Astrocyte of the cerebellum (primary cell): ENCODE results near the gene AHNAK2.
"Not testable (repeated sequence)": the region's sequence is repeated elsewhere in the genome, so short reads cannot be mapped to it uniquely, and the experiment has no call there.

Source experiments
- DNase-seq: peaks from one replicate; pipeline ENCODE4 v3.0.0-alpha.2; 2011; ENCODE audit warnings: low read depth
- H3K4me3 ChIP-seq: 2 replicates; pipeline ENCODE4 v1.5.1; 2011; ENCODE audit warnings: mild to moderate bottlenecking, low read depth, low read length, moderate library complexity
- in situ Hi-C: cut with HindIII; loops from 2 replicates; pipeline ENCODE4 v1.10.0; 2017; ENCODE audit warnings: low sequenced_read_pairs
- TF ChIP-seq, protein P1 (sequence below): IDR thresholded peaks from 2 replicates; pipeline ENCODE4 v1.5.1; 2012; ENCODE audit warnings: low read length, low read depth, moderate library complexity, mild to moderate bottlenecking; ENCODE audit errors: missing control alignments

Gene AHNAK2

DNA sequence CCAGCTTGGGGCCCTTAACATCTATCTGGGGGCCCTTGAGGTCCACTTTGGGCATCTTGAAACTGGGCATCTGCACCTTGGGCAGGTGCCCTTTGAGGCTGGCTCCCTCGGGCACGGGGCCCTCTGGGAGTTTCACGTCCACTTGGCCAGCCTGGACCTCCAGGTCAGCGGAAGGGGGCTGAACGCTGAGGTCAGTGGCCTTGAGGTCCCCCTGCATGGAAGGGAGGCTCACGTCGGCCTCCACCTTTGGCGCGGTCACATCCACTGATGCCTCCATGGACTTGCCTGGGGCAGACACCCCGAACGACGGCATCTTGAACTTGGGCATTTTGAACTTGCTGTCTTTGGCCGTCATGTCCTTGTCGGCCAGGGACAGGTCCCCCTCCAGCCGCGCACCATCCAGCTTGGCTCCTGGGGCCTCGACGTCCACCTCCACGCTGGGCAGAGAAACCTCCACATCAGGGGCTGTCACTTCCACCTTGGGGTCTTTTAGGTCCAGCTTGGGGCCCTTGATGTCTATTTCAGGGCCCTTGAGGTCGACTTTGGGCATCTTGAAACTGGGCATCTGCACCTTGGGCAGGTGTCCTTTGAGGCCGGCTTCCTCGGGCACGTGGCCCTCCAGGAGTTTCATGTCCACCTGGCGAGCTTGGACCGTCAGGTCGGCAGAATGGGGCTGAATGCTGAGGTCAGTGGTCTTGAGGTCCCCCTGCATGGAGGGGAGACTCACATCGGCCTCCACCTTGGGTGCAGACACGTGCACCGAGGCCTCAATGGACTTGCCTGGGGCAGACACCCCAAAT, 34.8 kb downstream of the AHNAK2 start:
- DNase-seq, H3K4me3 ChIP-seq, in situ Hi-C loops: not testable (repeated sequence)

DNA sequence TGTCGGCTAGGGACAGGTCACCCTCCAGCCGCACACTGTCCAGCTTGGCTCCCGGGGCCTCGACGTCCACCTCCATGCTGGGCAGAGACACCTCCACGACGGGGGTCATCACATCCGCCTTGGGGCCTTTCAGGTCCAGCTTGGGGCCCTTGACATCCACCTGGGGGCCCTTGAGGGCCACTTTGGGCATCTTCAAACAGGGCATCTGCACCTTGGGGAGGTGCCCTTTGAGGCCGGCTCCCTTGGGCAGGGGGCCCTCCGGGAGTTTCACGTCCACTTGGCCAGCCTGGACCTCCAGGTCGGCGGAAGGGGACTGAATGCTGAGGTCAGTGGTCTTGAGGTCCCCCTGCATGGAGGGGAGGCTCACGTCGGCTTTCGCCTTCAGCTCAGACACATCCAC, 35.6 kb downstream of the AHNAK2 start:
- DNase-seq = no peak
- no peak overlapping the region for H3K4me3 ChIP-seq
- in situ Hi-C loops = no loop called here
- TF ChIP-seq, protein P1, sequence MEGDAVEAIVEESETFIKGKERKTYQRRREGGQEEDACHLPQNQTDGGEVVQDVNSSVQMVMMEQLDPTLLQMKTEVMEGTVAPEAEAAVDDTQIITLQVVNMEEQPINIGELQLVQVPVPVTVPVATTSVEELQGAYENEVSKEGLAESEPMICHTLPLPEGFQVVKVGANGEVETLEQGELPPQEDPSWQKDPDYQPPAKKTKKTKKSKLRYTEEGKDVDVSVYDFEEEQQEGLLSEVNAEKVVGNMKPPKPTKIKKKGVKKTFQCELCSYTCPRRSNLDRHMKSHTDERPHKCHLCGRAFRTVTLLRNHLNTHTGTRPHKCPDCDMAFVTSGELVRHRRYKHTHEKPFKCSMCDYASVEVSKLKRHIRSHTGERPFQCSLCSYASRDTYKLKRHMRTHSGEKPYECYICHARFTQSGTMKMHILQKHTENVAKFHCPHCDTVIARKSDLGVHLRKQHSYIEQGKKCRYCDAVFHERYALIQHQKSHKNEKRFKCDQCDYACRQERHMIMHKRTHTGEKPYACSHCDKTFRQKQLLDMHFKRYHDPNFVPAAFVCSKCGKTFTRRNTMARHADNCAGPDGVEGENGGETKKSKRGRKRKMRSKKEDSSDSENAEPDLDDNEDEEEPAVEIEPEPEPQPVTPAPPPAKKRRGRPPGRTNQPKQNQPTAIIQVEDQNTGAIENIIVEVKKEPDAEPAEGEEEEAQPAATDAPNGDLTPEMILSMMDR = no peak

DNA sequence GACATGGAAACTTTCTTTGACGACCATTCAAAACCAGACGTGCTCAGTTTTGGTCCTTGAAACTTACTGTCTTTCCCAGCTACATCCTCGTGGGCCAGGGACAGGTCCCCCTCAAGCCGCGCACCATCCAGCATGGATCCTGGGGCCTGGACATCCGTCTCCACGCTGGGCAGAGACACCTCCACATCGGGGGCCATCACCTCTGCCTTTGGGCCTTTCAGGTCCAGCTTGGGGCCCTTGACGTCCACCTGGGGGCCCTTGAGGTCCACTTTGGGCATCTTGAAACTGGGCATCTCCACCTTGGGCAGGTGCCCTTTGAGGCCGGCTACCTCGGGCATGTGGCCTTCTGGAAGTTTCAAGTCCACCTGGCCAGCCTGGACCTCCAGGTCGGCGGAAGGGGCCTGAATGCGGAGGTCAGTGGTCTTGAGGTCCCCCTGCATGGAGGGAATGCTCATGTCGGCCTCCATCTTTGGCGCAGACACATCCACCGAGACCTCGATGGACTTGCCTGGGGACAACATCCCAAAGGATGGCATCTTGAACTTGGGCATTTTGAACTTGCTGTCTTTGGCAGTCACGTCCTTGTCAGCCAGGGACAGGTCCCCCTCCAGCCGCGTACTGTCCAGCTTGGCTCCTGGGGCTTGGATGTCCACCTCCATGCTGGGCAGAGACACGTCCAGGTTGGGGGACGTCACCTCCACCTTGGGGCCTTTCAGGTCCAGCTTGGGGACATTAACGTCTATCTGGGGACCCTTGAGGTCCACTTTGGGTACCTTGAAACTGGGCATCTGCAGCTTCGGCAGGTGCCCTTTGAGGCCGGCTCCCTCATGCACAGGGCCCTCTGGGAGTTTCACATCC, 36.4 kb downstream of the AHNAK2 start:
- in situ Hi-C loops = no loop called here
- H3K4me3 ChIP-seq = no peak overlapping the region
- TF ChIP-seq, protein P1 = no peak
- no peak for DNase-seq

DNA sequence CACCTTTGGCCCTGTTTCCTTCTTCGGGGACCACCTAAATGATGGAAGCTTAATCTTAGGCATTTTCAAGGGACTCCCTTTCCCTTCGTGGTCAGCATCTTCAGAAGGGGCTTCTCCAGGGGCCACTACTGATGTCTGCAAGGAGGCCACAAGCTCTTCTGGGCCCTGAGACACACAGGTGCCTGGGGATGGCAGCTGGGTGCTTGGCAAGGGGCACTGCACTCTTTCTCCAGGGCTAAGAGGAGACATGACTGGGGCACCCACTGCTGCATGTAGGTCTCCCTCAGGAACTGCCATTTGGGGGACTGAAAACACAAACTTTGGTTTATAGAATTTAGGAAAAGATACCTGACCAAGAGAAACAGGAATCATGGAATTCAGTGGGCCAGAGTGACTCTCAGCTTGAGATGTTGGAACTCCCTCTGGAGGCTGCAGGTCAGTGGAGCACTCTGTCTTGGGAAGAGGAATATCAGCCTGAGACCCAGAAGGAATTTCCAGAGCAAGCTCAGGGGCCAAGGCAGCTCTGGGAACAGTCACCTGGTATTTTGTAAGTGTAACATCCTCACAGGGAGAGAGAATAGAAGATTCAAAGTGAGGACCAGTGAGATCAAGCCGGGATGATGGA, 37.5 kb downstream of the AHNAK2 start:
- TF ChIP-seq, protein P1 = peak; percentile 33
- DNase-seq = no peak
- no peak overlapping the region for H3K4me3 ChIP-seq
- in situ Hi-C loops = no loop called here

DNA sequence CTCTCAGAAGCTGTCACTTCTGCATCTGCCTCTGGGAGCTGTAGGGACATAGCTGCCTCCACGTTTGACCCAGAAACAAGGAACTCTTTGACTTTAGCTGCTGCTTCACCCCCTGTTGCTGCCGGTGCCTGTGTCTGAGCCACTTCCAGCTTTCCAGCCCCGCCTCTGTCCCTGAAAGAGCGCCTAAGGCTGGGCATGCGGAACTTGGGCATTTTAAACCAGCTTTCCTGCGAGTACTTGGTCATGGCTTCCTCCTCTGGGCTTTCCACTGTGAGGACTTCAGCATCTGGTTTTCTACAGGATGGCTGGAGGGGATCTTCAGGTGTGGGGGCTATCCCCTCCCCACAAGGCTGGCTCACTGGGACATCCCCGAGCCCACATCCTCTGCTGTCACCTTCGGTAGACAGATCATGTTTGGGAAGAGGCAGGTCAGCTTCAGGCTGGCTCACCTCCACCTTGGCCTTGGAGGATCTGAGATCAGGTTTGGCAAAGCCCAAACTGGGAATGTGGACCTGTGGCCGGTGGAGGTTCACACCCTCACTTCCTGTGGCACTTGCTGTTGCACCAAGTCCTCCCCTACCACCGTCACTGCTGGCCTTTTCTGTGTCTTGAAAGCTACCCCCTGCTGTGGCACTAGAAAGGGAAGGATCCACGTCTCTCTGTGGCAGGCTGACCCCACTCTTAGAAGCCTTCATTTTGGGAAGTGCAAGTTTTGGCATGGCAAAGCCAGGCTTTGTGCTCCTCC, 38.3 kb downstream of the AHNAK2 start:
- TF ChIP-seq, protein P1 = no peak
- H3K4me3 ChIP-seq = no peak overlapping the region
- in situ Hi-C loops = loop anchor here (5.0 kb wide), 1 partner anchor 117 kb away; no protein-coding TSS in a partner anchor
- DNase-seq = no peak

DNA sequence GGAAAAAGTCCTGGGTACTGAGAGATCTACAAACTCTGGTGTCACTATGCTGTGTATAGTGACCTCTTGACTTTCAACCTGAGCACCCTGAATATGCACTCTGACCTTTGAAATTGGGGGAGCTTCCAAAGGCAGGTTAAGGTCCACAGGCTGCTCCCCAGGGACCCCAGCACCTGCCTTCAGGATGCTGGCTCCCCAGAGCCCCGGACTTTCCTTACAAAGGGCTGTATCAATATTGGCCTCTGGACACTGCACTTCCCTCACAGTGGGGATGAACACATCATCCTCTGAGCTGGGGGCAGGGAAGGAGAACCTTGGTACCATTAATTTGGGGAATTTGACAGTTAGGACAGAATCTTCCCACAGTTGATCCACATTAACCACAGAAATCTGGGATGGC, 39.2 kb downstream of the AHNAK2 start:
- in situ Hi-C loops = loop anchor here (5.0 kb wide), 1 partner anchor 118 kb away; no protein-coding TSS in a partner anchor
- TF ChIP-seq, protein P1 = no peak
- H3K4me3 ChIP-seq = no peak overlapping the region
- DNase-seq = no peak
